Natural killer cell treated with Interleukin-12 subunit alpha and Interleukin-12 subunit beta and Interleukin-15 and Interleukin-18, amount 100 ng/mL, for 72 hours (primary cell): ENCODE results near the gene MAOA. TPM values are rescaled to one million over a fixed set of nuclear protein-coding genes. Genes with fewer than 3 reads are reported as not detected.

ENCODE experiments used
- ATAC-seq, 2 donors: fragments of 150-1000 bp; cut with Tn5 transposase in 1 of 2; sonication (Bioruptor Pico), chemical (Tn5 transposase) in 1 of 2; 2 replicates each; pipeline ENCODE4 v1.10.0; 2021
- DNase-seq: peaks from one replicate; pipeline ENCODE4 v3.0.0; 2022; ENCODE audit warnings: low spot score
- H3K27ac Mint-ChIP-seq, 2 donors: 1 replicate in 1 of 2; 2 replicates in 1 of 2; pipeline ENCODE4 v1.8.0; 2022; ENCODE audit warnings: mixed read lengths in 2 of 2, mild to moderate bottlenecking in 1 of 2, moderate library complexity in 1 of 2
- H3K27me3 Mint-ChIP-seq, 2 donors: 1 replicate in 1 of 2; 2 replicates in 1 of 2; pipeline ENCODE4 v1.8.0; 2022; ENCODE audit warnings: mixed read lengths in 2 of 2
- H3K36me3 Mint-ChIP-seq: one replicate; pipeline ENCODE4 v1.8.0; 2022; ENCODE audit warnings: mixed read lengths
- H3K4me1 Mint-ChIP-seq, 2 donors: 1 replicate in 1 of 2; 2 replicates in 1 of 2; pipeline ENCODE4 v1.8.0; 2022; ENCODE audit warnings: low read depth in 2 of 2, mixed read lengths in 2 of 2, mild to moderate bottlenecking in 1 of 2
- H3K4me3 Mint-ChIP-seq: one replicate; pipeline ENCODE4 v1.8.0; 2022; ENCODE audit warnings: mixed read lengths
- H3K9me3 Mint-ChIP-seq: 2 replicates; pipeline ENCODE4 v1.8.0; 2022; ENCODE audit warnings: mixed read lengths
- total RNA-seq, 2 donors: library from RNA; stranded (reverse); gene quantifications; one replicate each; pipeline ENCODE4 v1.2.3, GENCODE V29; 2022

Gene MAOA
- total RNA-seq, 2 donors from 2014 or later = 0.21 to 1.8 TPM

GRCh38 chrX:43734444-43734843 lies 78.3 kb downstream of the MAOA start:
- DNase-seq (no peak), ATAC-seq (no peak)
- H3K4me3 Mint-ChIP-seq = no peak overlapping the region
- no peaks in the 10 kb centered on the region for H3K4me1 Mint-ChIP-seq
- H3K9me3 Mint-ChIP-seq = no peaks in the 10 kb centered on the region
- peaks cover 0 to 5% of the 10 kb centered on the region in 2 donors for H3K27me3 Mint-ChIP-seq
- no peak overlapping the region for H3K27ac Mint-ChIP-seq
- no peaks in the 10 kb centered on the region for H3K36me3 Mint-ChIP-seq

- DNase-seq = no peak
- peaks cover 0 to 5% of the 10 kb centered on the region in 2 donors for H3K27me3 Mint-ChIP-seq
- H3K9me3 Mint-ChIP-seq = no peaks in the 10 kb centered on the region
- no peaks in the 10 kb centered on the region for H3K4me1 Mint-ChIP-seq
- H3K27ac Mint-ChIP-seq = no peak overlapping the region
- H3K4me3 Mint-ChIP-seq = no peak overlapping the region
- no peaks in the 10 kb centered on the region for H3K36me3 Mint-ChIP-seq
- no peak for ATAC-seq
Observed at GRCh38 chrX:43735534-43735933, 79.4 kb downstream of the MAOA start.

GRCh38 chrX:43735957-43736356 lies 79.9 kb downstream of the MAOA start:
- Mint-ChIP-seq H3K27ac (no peak overlapping the region), H3K9me3 (no peaks in the 10 kb centered on the region), H3K4me1 (no peaks in the 10 kb centered on the region), H3K36me3 (no peaks in the 10 kb centered on the region), H3K27me3 (peaks cover 0 to 8% of the 10 kb centered on the region in 2 donors), H3K4me3 (no peak overlapping the region)
- DNase-seq = no peak
- no peak for ATAC-seq

- H3K9me3 Mint-ChIP-seq = no peaks in the 10 kb centered on the region
- no peaks in the 10 kb centered on the region for H3K4me1 Mint-ChIP-seq
- H3K27ac Mint-ChIP-seq = no peak overlapping the region
- peaks cover 0 to 13% of the 10 kb centered on the region in 2 donors for H3K27me3 Mint-ChIP-seq
- ATAC-seq (no peak), DNase-seq (no peak)
- no peak overlapping the region for H3K4me3 Mint-ChIP-seq
- H3K36me3 Mint-ChIP-seq = no peaks in the 10 kb centered on the region
Observed at GRCh38 chrX:43741843-43742573, 85.9 kb downstream of the MAOA start.

GRCh38 chrX:43743100-43743822 lies 87.2 kb downstream of the MAOA start:
- Mint-ChIP-seq H3K36me3 (no peaks in the 10 kb centered on the region), H3K4me3 (no peak overlapping the region), H3K4me1 (no peaks in the 10 kb centered on the region), H3K9me3 (no peaks in the 10 kb centered on the region), H3K27ac (no peak overlapping the region), H3K27me3 (peaks cover 0 to 15% of the 10 kb centered on the region in 2 donors)
- no peak for ATAC-seq
- no peak for DNase-seq

GRCh38 chrX:43744284-43744683 lies 88.2 kb downstream of the MAOA start:
- Mint-ChIP-seq H3K9me3 (no peaks in the 10 kb centered on the region), H3K4me3 (no peak overlapping the region), H3K27me3 (peaks cover 0 to 12% of the 10 kb centered on the region in 2 donors), H3K4me1 (no peaks in the 10 kb centered on the region), H3K36me3 (no peaks in the 10 kb centered on the region), H3K27ac (no peak overlapping the region)
- DNase-seq = no peak
- no peak for ATAC-seq

GRCh38 chrX:43745938-43746721 lies 90.0 kb downstream of the MAOA start:
- no peak for DNase-seq
- ATAC-seq = no peak
- Mint-ChIP-seq H3K27me3 (peaks cover 0 to 15% of the 10 kb centered on the region in 2 donors), H3K9me3 (no peaks in the 10 kb centered on the region), H3K36me3 (no peaks in the 10 kb centered on the region), H3K4me3 (no peak overlapping the region), H3K27ac (no peak overlapping the region), H3K4me1 (peaks cover 4 to 5% of the 10 kb centered on the region in 2 donors)

- no peak overlapping the region for H3K27ac Mint-ChIP-seq
- peaks cover 0 to 12% of the 10 kb centered on the region in 2 donors for H3K27me3 Mint-ChIP-seq
- no peak for ATAC-seq
- H3K36me3 Mint-ChIP-seq = no peaks in the 10 kb centered on the region
- no peak for DNase-seq
- H3K4me1 Mint-ChIP-seq = peaks cover 4 to 5% of the 10 kb centered on the region in 2 donors
- no peaks in the 10 kb centered on the region for H3K9me3 Mint-ChIP-seq
- H3K4me3 Mint-ChIP-seq = no peak overlapping the region
Observed at GRCh38 chrX:43747476-43747875, 91.4 kb downstream of the MAOA start.

- Mint-ChIP-seq H3K9me3 (no peaks in the 10 kb centered on the region), H3K27me3 (peaks cover 0 to 13% of the 10 kb centered on the region in 2 donors), H3K36me3 (no peaks in the 10 kb centered on the region), H3K4me3 (peak overlapping the region; percentile 7), H3K27ac (no peak overlapping the region), H3K4me1 (peaks cover 4 to 5% of the 10 kb centered on the region in 2 donors)
- no peak for DNase-seq
- peak; percentile 44 to 64 for ATAC-seq
Observed at GRCh38 chrX:43750248-43750676, 94.2 kb downstream of the MAOA start.

- ATAC-seq = no peak
- H3K9me3 Mint-ChIP-seq = no peaks in the 10 kb centered on the region
- peaks cover 4 to 5% of the 10 kb centered on the region in 2 donors for H3K4me1 Mint-ChIP-seq
- H3K36me3 Mint-ChIP-seq = no peaks in the 10 kb centered on the region
- H3K27me3 Mint-ChIP-seq = peaks cover 0 to 18% of the 10 kb centered on the region in 2 donors
- H3K27ac Mint-ChIP-seq = no peak overlapping the region
- H3K4me3 Mint-ChIP-seq = peak overlapping the region; percentile 27
- no peak for DNase-seq
Observed at GRCh38 chrX:43753637-43754036, 97.5 kb downstream of the MAOA start.

- Mint-ChIP-seq H3K27me3 (peaks cover 0 to 16% of the 10 kb centered on the region in 2 donors), H3K36me3 (no peaks in the 10 kb centered on the region), H3K4me1 (no peaks in the 10 kb centered on the region), H3K27ac (no peak overlapping the region), H3K4me3 (no peak overlapping the region), H3K9me3 (no peaks in the 10 kb centered on the region)
- no peak for DNase-seq
- no peak for ATAC-seq
Observed at GRCh38 chrX:43756076-43756475, 100.0 kb downstream of the MAOA start.

GRCh38 chrX:43758044-43758443 lies 101.9 kb downstream of the MAOA start:
- H3K4me3 Mint-ChIP-seq = no peak overlapping the region
- ATAC-seq (peak in 1 of 2 donors; percentile 44), DNase-seq (no peak)
- no peaks in the 10 kb centered on the region for H3K4me1 Mint-ChIP-seq
- no peak overlapping the region for H3K27ac Mint-ChIP-seq
- H3K27me3 Mint-ChIP-seq = peaks cover 0 to 14% of the 10 kb centered on the region in 2 donors
- H3K9me3 Mint-ChIP-seq = no peaks in the 10 kb centered on the region
- H3K36me3 Mint-ChIP-seq = no peaks in the 10 kb centered on the region

GRCh38 chrX:43785930-43786591 lies 130.0 kb downstream of the MAOA start:
- H3K36me3 Mint-ChIP-seq = no peaks in the 10 kb centered on the region
- DNase-seq (no peak), ATAC-seq (no peak)
- H3K9me3 Mint-ChIP-seq = no peaks in the 10 kb centered on the region
- H3K4me3 Mint-ChIP-seq = no peak overlapping the region
- no peaks in the 10 kb centered on the region for H3K4me1 Mint-ChIP-seq
- no peak overlapping the region for H3K27ac Mint-ChIP-seq
- peaks cover 29 to 39% of the 10 kb centered on the region in 2 donors for H3K27me3 Mint-ChIP-seq
